HepG2 (cell line): Measurements from ENCODE around the gene ADIPOR2.

ENCODE experiments used
- EEA1 ChIP-seq: sonication (generic); formaldehyde crosslinking; IDR thresholded peaks from 2 replicates; pipeline ENCODE4 v1.5.1; 2020; ENCODE audit warnings: mild to moderate bottlenecking, missing genetic modification reagents, borderline replicate concordance
- ELF1 ChIP-seq: sonication (generic); formaldehyde crosslinking; IDR thresholded peaks from 2 replicates; pipeline ENCODE4 v1.4.0; 2020; ENCODE audit warnings: missing genetic modification reagents
- IRF2 ChIP-seq: IDR thresholded peaks from 2 replicates; pipeline ENCODE4 v1.6.1; 2018; ENCODE audit warnings: missing genetic modification reagents, missing compliant biosample characterization
- JUNB ChIP-seq: sonication (generic); formaldehyde crosslinking; IDR thresholded peaks from 2 replicates; pipeline ENCODE4 v1.8.0; 2022; ENCODE audit warnings: missing genetic modification reagents, mild to moderate bottlenecking, borderline replicate concordance
- POLR2AphosphoS5 ChIP-seq: IDR thresholded peaks from 2 replicates; pipeline ENCODE4 v1.6.1; 2012; ENCODE audit warnings: low read depth, low read length
- SNAPC2 ChIP-seq: sonication (generic); formaldehyde crosslinking; IDR thresholded peaks from 2 replicates; pipeline ENCODE4 v1.8.1; 2022; ENCODE audit warnings: mild to moderate bottlenecking, missing genetic modification reagents
- TF ChIP-seq, protein P1 (sequence below): sonication (generic); formaldehyde crosslinking; IDR thresholded peaks from 2 replicates; pipeline ENCODE4 v1.9.0; 2021; ENCODE audit warnings: missing genetic modification reagents, borderline replicate concordance

DNA sequence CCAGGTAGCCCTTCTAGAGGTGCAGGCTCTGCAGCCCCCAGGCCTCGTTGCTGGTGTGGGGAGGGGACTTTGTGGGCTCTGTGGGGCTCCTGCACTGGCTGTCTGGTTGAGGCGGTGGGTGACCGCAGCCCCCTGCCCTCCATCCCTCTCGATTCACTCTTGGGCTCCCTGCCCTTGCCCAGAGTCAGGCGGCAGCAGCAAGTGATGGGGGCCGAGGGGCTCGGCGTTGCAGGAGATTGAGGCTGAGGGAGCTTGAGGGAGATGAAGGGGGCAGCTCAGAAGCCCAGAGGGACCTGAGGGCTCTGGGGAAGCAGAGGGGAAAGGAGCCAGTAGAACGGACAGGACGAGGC, 120.0 kb downstream of the ADIPOR2 start:
- TF ChIP-seq POLR2AphosphoS5 (no peak), IRF2 (no peak), EEA1 (CRISPR knock-in tag) (no peak), SNAPC2 (CRISPR knock-in tag) (no peak), JUNB (CRISPR knock-in tag) (no peak), ELF1 (CRISPR knock-in tag) (no peak)
- TF ChIP-seq, protein P1, sequence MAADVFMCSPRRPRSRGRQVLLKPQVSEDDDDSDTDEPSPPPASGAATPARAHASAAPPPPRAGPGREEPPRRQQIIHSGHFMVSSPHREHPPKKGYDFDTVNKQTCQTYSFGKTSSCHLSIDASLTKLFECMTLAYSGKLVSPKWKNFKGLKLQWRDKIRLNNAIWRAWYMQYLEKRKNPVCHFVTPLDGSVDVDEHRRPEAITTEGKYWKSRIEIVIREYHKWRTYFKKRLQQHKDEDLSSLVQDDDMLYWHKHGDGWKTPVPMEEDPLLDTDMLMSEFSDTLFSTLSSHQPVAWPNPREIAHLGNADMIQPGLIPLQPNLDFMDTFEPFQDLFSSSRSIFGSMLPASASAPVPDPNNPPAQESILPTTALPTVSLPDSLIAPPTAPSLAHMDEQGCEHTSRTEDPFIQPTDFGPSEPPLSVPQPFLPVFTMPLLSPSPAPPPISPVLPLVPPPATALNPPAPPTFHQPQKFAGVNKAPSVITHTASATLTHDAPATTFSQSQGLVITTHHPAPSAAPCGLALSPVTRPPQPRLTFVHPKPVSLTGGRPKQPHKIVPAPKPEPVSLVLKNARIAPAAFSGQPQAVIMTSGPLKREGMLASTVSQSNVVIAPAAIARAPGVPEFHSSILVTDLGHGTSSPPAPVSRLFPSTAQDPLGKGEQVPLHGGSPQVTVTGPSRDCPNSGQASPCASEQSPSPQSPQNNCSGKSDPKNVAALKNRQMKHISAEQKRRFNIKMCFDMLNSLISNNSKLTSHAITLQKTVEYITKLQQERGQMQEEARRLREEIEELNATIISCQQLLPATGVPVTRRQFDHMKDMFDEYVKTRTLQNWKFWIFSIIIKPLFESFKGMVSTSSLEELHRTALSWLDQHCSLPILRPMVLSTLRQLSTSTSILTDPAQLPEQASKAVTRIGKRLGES (CRISPR knock-in tag) = no peak
